Thoracic aorta (tissue), 2 donors: Measurements from ENCODE around the gene S100A11. TPM values are rescaled to one million over a fixed set of nuclear protein-coding genes. Genes with fewer than 3 reads are reported as not detected.

ENCODE experiments used
- ATAC-seq: fragments of 150-250 bp; one replicate; pipeline ENCODE4 v1.8.0; 2017; ENCODE audit warnings: low read depth; ENCODE audit not compliant: insufficient number of reproducible peaks, low FRiP score
- DNase-seq: peaks from one replicate; pipeline ENCODE4 v3.0.0-alpha.2; 2020; ENCODE audit warnings: low spot score
- H3K27ac ChIP-seq, 2 donors: fragments of 200-600 bp; sonication (generic); 1 replicate in 1 of 2; 2 replicates in 1 of 2; pipeline ENCODE4 v1.5.1; 2016; ENCODE audit warnings: mild to moderate bottlenecking in 2 of 2, moderate library complexity in 2 of 2
- H3K27me3 ChIP-seq: fragments of 200-600 bp; sonication (generic); replicated peaks from 2 replicates; pipeline ENCODE4 v1.6.0; 2016; ENCODE audit warnings: mild to moderate bottlenecking; ENCODE audit not compliant: insufficient read depth
- H3K36me3 ChIP-seq: fragments of 200-600 bp; sonication (generic); one replicate; pipeline ENCODE4 v1.5.1; 2016
- H3K4me1 ChIP-seq, 2 donors: fragments of 200-600 bp; sonication (generic); 1 replicate in 1 of 2; 2 replicates in 1 of 2; pipeline versions ENCODE4 v1.5.1 to v1.6.0; 2016; ENCODE audit warnings: low read depth in 2 of 2, mild to moderate bottlenecking in 1 of 2; ENCODE audit not compliant: control insufficient read depth in 1 of 2
- H3K4me3 ChIP-seq: fragments of 200-600 bp; sonication (generic); 2 replicates; pipeline ENCODE4 v1.5.1; 2016; ENCODE audit warnings: mild to moderate bottlenecking
- H3K9me3 ChIP-seq: fragments of 200-600 bp; sonication (generic); 2 replicates; pipeline ENCODE4 v1.5.1; 2016
- CTCF ChIP-seq: fragments of 200-600 bp; sonication (generic); IDR thresholded peaks from one replicate; pipeline ENCODE4 v1.5.1; 2019; ENCODE audit warnings: antibody characterized with exemption
- total RNA-seq, 2 donors: library from RNA; depleted of rRNA; stranded (reverse); fragments of >200 nt; gene quantifications; one replicate each; pipeline versions ENCODE4 v1.1.0 to v1.2.3, GENCODE V29; 2016

The S100A11 gene
- total RNA-seq, 2 donors from 2014 or later, result 196 to 210 TPM

GRCh38 chr1:152039886-152040285 lies 3.1 kb upstream of the S100A11 start:
- no peaks in the 10 kb centered on the region for H3K36me3 ChIP-seq
- no peak for TF ChIP-seq CTCF
- ATAC-seq (no peak), DNase-seq (no peak)
- H3K27ac ChIP-seq, result no peak overlapping the region
- no peaks in the 10 kb centered on the region for H3K27me3 ChIP-seq
- peaks cover 0 to 7% of the 10 kb centered on the region in 2 donors for H3K4me1 ChIP-seq
- no peaks in the 10 kb centered on the region for H3K9me3 ChIP-seq
- no peak overlapping the region for H3K4me3 ChIP-seq

GRCh38 chr1:152039461-152039860 lies 2.7 kb upstream of the S100A11 start:
- Histone ChIP-seq H3K27me3 (no peaks in the 10 kb centered on the region), H3K36me3 (no peaks in the 10 kb centered on the region), H3K4me1 (peaks cover 0 to 11% of the 10 kb centered on the region in 2 donors), H3K9me3 (no peaks in the 10 kb centered on the region), H3K27ac (no peak overlapping the region), H3K4me3 (no peak overlapping the region)
- TF ChIP-seq CTCF, result no peak
- no peak for DNase-seq
- no peak for ATAC-seq

- peaks cover 4 to 17% of the 10 kb centered on the region in 2 donors for H3K4me1 ChIP-seq
- H3K27ac ChIP-seq, result no peak overlapping the region
- H3K4me3 ChIP-seq, result no peak overlapping the region
- no peak for TF ChIP-seq CTCF
- no peaks in the 10 kb centered on the region for H3K9me3 ChIP-seq
- no peaks in the 10 kb centered on the region for H3K27me3 ChIP-seq
- H3K36me3 ChIP-seq, result no peaks in the 10 kb centered on the region
- DNase-seq, result no peak
- no peak for ATAC-seq
Observed at GRCh38 chr1:152038871-152039270, 2.1 kb upstream of the S100A11 start.

- no peak for ATAC-seq
- peak overlapping the region; percentile 91 to 95 for H3K27ac ChIP-seq
- no peaks in the 10 kb centered on the region for H3K27me3 ChIP-seq
- DNase-seq, result no peak
- H3K9me3 ChIP-seq, result no peaks in the 10 kb centered on the region
- H3K4me1 ChIP-seq, result peaks cover 9 to 24% of the 10 kb centered on the region in 2 donors
- TF ChIP-seq CTCF, result no peak
- peak overlapping the region; percentile 88 for H3K4me3 ChIP-seq
- peaks cover 28% of the 10 kb centered on the region for H3K36me3 ChIP-seq
Observed at GRCh38 chr1:152035539-152036266, 1.1 kb downstream of the S100A11 start.

- no peaks in the 10 kb centered on the region for H3K9me3 ChIP-seq
Observed at GRCh38 chr1:152034654-152035538, 1.9 kb downstream of the S100A11 start.

More at GRCh38 chr1:152034654-152035538, 1.9 kb downstream of the S100A11 start:
- Histone ChIP-seq H3K27me3 (no peaks in the 10 kb centered on the region), H3K36me3 (peaks cover 30% of the 10 kb centered on the region), H3K4me3 (peak overlapping the region; percentile 88), H3K4me1 (peaks cover 9 to 24% of the 10 kb centered on the region in 2 donors), H3K27ac (peak overlapping the region; percentile 41 to 95)
- ATAC-seq (no peak), DNase-seq (no peak)
- TF ChIP-seq CTCF, result peak; percentile 65
